Mesothelial cell of epicardium (in vitro differentiated cells): ENCODE measurements around the gene GOLGA6L10. TPM values are rescaled to one million over a fixed set of nuclear protein-coding genes. Genes with fewer than 3 reads are reported as not detected.
"Not testable (repeated sequence)": the region's sequence is repeated elsewhere in the genome, so short reads cannot be mapped to it uniquely, and the experiment has no call there.

Experiments
- DNase-seq, 2 experiments: peaks; one replicate each; pipeline ENCODE4 v3.0.0; 2021; ENCODE audit warnings: low spot score in 2 of 2; ENCODE audit not compliant: unreplicated experiment in 2 of 2
- H3K27ac Mint-ChIP-seq: 2 replicates; pipeline ENCODE4 v1.8.0; 2021; ENCODE audit warnings: mixed read lengths
- H3K27me3 Mint-ChIP-seq: 2 replicates; pipeline ENCODE4 v1.8.0; 2021; ENCODE audit warnings: low read depth, mixed read lengths
- H3K36me3 Mint-ChIP-seq: 2 replicates; pipeline ENCODE4 v1.8.0; 2021; ENCODE audit warnings: mixed read lengths
- H3K4me1 Mint-ChIP-seq: 2 replicates; pipeline ENCODE4 v1.8.0; 2021; ENCODE audit warnings: mixed read lengths
- H3K4me3 Mint-ChIP-seq: 2 replicates; pipeline ENCODE4 v1.8.0; 2021; ENCODE audit warnings: mild to moderate bottlenecking, moderate library complexity, mixed read lengths
- H3K9me3 Mint-ChIP-seq: 2 replicates; pipeline ENCODE4 v1.8.0; 2021; ENCODE audit warnings: mixed read lengths
- total RNA-seq: library from RNA; stranded (reverse); gene quantifications from 3 replicates; pipeline ENCODE4 v1.2.1, GENCODE V29; 2021
- TF ChIP-seq, protein P1 (sequence below): fragments of 200-600 bp; sonication (generic); IDR thresholded peaks from one replicate; pipeline ENCODE4 v1.5.0; 2021; ENCODE audit warnings: antibody characterized with exemption; ENCODE audit not compliant: unreplicated experiment

GOLGA6L10 gene
- total RNA-seq, 1 donor from 2014 or later: 11.6 TPM

DNA sequence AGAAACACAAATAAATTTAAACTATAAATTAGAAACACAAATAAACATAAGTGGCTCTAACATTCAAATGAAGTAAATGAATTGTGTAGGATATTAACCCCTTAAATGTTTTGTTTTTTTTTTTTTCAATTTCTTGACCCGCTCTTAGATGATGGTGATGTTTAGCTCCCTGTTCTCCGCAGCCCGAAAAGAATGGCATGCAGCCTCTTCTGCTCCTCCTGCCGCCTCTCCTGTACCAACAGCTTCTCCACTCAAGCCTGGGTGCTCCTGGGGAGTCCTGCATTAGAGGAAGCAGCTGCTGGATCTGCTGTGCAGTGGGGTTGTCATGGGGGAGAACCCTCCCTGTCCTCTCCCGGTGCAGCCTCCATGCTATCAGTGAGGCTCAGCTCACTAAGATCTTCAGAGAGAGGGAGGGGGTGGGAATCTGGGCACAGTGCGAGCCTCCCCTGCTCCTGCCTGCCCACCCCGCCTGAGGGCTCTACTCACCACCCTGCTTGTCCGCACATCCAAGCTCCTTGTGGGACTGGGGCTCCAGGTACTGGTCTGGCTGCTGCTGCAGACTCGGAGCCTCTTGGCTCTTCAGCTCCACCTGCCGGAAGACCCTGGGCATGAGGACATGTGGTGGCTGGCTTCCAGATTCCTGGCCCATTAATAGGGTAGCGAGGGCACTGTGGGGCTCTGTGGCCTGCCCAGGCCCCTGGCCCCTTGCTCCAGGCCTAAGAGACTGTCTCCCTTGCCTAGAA lies 6.5 kb downstream of the GOLGA6L10 start:
- H3K9me3 Mint-ChIP-seq, H3K4me3 Mint-ChIP-seq, H3K27me3 Mint-ChIP-seq, H3K27ac Mint-ChIP-seq, H3K4me1 Mint-ChIP-seq, H3K36me3 Mint-ChIP-seq: not testable (repeated sequence)
- DNase-seq: peak in 1 of 2 experiments; percentile 59
- TF ChIP-seq, protein P1, sequence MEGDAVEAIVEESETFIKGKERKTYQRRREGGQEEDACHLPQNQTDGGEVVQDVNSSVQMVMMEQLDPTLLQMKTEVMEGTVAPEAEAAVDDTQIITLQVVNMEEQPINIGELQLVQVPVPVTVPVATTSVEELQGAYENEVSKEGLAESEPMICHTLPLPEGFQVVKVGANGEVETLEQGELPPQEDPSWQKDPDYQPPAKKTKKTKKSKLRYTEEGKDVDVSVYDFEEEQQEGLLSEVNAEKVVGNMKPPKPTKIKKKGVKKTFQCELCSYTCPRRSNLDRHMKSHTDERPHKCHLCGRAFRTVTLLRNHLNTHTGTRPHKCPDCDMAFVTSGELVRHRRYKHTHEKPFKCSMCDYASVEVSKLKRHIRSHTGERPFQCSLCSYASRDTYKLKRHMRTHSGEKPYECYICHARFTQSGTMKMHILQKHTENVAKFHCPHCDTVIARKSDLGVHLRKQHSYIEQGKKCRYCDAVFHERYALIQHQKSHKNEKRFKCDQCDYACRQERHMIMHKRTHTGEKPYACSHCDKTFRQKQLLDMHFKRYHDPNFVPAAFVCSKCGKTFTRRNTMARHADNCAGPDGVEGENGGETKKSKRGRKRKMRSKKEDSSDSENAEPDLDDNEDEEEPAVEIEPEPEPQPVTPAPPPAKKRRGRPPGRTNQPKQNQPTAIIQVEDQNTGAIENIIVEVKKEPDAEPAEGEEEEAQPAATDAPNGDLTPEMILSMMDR: peak; percentile 39

DNA sequence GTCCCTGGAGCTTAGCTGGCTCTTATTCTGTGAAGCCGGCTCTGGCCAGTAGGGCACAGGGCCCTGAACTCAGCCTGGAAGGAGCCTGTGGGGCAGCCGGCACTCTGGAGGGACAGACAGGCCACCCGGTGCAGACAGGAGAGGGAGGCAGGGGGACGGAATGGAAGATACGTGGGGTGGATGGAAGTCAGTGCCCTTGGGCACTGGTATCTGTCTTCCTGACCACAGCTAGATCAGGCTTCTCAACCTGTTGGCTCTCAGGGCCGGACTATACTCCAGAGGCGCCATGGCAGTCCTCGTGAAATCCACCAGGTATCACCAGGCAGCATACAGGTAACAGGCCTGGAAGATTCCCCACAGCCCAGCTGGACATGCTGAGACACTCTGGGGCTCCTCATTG lies 10.7 kb downstream of the GOLGA6L10 start:
- not testable (repeated sequence) for DNase-seq, H3K9me3 Mint-ChIP-seq, H3K4me1 Mint-ChIP-seq

DNA sequence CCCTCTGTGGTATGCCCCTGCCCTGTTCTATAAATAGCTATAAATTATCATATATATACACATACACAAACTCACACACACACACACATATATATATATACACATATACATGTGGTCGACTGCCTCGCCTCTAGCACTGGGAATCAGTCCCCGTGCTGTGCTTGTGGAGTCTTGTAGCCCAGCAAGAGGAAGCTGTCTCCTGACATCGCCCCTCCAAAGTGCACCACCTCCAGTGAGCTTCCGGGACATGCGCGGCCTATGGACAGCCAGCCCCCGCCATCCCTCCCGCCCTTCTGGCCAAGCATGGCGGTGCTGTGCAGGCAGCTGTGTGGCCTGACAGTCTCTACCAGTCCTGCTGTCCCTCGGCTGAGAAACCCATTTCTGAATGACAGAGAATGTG lies 11.2 kb downstream of the GOLGA6L10 start:
- H3K9me3 Mint-ChIP-seq, H3K4me3 Mint-ChIP-seq, H3K27ac Mint-ChIP-seq, H3K4me1 Mint-ChIP-seq, H3K36me3 Mint-ChIP-seq, H3K27me3 Mint-ChIP-seq: not testable (repeated sequence)
- DNase-seq: peak in 1 of 2 experiments; percentile 10

More for the DNA sequence above, 10.7 kb downstream of the GOLGA6L10 start:
- H3K27ac Mint-ChIP-seq, H3K27me3 Mint-ChIP-seq, H3K4me3 Mint-ChIP-seq, H3K36me3 Mint-ChIP-seq: not testable (repeated sequence)

DNA sequence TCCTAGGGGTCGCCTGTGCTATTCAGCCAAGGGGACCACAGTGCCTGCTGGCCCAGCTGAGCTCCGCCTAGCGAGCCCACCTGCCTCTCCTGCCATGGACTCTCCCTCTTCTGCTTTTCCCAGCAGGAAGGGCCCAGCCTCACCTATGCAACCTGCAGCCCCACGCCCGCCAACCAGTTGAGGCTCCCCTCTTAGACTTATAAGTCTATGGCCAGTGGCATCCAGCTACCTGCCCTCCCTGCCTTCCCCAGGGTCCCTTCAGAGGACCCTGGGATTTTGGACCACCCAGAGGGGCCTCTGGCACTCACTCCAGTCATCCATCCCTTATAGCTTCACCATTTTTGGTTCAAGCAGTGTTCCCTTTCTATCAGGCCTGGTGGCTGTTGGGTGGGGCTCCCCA lies 12.2 kb downstream of the GOLGA6L10 start:
- H3K27me3 Mint-ChIP-seq, H3K9me3 Mint-ChIP-seq, H3K27ac Mint-ChIP-seq, H3K4me1 Mint-ChIP-seq, H3K4me3 Mint-ChIP-seq, H3K36me3 Mint-ChIP-seq: not testable (repeated sequence)
- DNase-seq: peak in 1 of 2 experiments; percentile 29

DNA sequence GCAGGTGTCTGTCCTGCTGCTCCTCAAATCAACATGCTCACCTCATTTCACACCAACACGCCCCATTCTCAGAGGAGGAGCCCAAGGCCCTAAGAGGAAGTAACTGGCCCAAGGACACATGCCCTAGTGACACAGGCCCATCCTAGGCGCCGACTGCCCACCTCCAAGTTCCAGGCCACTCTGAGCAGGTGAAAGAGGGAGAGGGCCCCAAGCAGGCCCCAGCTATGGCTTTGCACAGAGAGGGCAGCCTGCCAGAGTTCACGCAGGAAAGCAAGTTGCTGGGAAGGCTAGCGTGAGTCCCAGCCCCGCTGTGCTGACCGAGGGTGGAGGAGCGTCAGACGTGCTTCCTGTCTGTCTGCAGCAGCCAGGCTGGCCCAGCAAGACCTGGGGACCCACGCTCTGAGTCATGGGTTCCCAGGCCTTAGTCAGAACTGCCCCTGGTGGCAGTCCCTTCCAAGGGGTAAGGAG lies 13.1 kb downstream of the GOLGA6L10 start:
- H3K4me1 Mint-ChIP-seq, H3K27ac Mint-ChIP-seq, H3K27me3 Mint-ChIP-seq, H3K36me3 Mint-ChIP-seq, H3K9me3 Mint-ChIP-seq, H3K4me3 Mint-ChIP-seq: not testable (repeated sequence)
- peak in 1 of 2 experiments; percentile 27 for DNase-seq

DNA sequence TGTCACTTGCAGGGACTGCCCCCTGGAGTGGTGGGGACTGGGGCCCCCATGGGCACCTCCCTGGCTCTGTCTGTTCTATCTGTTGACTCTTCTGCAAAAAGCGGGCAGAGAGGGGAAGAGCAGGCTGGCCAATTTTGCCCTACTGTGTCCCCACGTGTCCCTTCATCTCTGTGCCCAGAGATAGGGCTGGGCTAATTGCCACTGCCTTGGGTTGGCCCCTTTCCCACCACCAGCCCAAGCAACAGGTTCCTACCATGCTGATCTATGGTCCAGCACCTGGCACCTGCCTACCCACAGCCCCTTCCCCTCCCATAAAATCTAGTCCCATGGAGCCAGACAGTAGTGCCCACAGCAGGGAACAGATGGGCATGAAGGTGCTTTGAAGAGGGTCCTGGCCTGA lies 14.3 kb downstream of the GOLGA6L10 start:
- peak in 1 of 2 experiments; percentile 11 for DNase-seq
- not testable (repeated sequence) for H3K9me3 Mint-ChIP-seq, H3K27ac Mint-ChIP-seq, H3K36me3 Mint-ChIP-seq, H3K4me3 Mint-ChIP-seq, H3K4me1 Mint-ChIP-seq, H3K27me3 Mint-ChIP-seq

DNA sequence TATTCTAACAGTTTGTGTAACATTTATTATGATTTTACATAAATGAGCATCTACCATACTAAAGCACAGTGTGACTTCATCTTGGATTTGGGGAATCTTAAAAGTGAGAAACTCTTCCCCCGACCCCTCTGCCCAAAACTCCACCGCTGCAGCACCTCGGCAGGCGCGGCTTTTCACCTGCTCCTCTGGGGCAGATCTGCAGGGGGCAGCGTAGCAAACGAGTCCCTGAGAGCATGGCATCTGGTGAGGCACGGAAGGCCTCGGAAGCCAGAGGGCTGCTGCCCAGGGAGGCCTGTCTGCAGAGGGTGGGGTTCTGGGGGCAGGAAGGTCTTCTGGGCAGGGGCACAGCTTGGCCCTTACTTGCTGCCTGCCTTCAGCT lies 14.7 kb downstream of the GOLGA6L10 start:
- not testable (repeated sequence) for H3K9me3 Mint-ChIP-seq, H3K36me3 Mint-ChIP-seq, H3K27ac Mint-ChIP-seq, H3K27me3 Mint-ChIP-seq, H3K4me3 Mint-ChIP-seq, H3K4me1 Mint-ChIP-seq
- peak in 1 of 2 experiments; percentile 11 for DNase-seq

DNA sequence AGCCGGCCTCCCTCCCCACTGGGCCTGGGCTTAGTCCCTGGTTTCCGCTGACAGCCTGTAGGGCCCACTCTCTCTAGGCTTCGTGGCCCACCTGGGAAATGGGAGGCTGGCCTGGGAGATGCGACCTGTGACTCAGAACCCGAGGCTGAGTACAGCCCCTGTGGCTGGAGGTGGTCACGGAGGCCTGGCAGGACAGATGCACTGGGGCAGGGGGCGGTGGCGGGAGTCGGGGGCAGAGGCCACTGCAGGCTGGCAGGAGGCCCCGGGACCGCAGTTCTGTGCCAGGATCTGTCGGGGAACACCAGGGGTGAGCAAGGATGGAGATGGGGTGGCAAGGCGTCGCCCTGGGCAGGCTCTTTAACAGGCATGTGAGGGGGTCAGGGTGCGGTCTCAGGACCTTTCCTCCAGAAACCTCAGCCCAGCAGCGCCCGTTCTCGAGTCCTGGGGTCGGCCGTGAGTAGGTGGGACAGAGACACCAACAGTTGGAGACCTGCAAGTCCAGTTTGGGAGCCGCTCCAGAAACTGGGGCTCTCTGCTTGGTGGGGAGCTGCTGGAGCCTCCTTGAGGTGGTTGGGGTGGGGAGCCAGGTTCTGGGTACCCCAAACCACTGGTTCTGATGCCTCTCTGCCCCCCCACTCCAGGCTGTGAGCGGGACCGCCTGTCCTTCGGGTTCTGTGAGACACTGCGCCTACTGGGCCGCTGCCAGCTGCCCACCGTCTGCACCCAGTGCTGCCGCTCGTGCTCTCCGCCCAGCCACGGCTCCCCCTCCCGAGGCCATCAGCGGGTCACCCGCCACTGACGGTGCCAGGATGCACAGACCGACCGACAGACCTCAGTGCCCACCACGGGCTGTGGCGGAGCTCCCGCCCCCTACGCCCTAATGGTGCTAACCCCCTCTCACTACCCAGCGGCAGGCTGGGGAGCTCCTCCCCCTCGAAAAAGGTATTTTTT lies 15.4 kb downstream of the GOLGA6L10 start:
- not testable (repeated sequence) for H3K4me1 Mint-ChIP-seq, H3K9me3 Mint-ChIP-seq, H3K4me3 Mint-ChIP-seq, H3K27ac Mint-ChIP-seq, H3K27me3 Mint-ChIP-seq, H3K36me3 Mint-ChIP-seq
- peak in 1 of 2 experiments; percentile 29 for DNase-seq

DNA sequence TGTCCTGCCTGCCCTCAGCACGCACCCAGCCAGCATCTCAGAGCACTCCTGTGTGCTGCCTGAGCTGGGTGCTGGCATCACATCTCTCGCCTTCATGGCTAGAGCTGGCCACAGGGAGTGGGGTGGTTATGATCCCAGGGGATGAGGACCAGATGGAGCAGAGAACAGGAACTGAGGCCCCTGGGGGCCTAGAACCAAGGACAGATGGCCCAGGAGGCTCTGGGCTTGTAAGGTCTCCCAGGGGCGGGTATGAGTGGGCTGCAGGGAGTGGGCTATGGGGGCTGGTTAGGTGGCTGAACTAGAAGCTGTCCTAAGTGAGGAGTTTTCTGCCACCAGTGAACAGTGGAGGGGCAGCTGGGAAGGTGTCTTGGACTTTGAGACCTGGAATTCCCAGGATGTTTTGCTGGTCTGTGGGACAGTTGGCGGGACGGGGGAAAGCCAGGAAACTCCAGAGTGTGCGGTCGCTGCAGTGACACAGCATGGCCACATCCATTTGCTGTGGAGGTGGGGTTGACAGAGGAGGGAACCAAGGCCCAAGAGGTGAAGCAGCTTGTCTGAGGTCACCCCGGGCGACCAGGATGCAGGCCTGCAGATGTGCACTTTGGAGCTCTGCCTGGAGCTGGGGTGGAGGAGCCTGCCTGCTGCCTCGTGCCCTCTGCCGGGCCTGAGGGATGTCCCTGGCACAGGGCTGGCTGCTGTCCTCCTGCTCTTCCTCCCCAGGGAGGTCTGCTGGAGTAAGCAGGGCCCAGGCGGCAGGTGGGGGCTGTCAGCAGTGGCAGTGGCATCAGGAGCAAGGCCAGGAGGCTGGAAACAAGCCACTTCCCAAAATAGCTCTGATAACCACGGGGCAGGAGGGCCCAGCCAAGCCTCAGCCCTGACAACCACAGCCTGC lies 16.3 kb downstream of the GOLGA6L10 start:
- not testable (repeated sequence) for H3K4me3 Mint-ChIP-seq, H3K27me3 Mint-ChIP-seq, H3K27ac Mint-ChIP-seq, H3K9me3 Mint-ChIP-seq, H3K4me1 Mint-ChIP-seq, H3K36me3 Mint-ChIP-seq
- DNase-seq: peak in 1 of 2 experiments; percentile 31

DNA sequence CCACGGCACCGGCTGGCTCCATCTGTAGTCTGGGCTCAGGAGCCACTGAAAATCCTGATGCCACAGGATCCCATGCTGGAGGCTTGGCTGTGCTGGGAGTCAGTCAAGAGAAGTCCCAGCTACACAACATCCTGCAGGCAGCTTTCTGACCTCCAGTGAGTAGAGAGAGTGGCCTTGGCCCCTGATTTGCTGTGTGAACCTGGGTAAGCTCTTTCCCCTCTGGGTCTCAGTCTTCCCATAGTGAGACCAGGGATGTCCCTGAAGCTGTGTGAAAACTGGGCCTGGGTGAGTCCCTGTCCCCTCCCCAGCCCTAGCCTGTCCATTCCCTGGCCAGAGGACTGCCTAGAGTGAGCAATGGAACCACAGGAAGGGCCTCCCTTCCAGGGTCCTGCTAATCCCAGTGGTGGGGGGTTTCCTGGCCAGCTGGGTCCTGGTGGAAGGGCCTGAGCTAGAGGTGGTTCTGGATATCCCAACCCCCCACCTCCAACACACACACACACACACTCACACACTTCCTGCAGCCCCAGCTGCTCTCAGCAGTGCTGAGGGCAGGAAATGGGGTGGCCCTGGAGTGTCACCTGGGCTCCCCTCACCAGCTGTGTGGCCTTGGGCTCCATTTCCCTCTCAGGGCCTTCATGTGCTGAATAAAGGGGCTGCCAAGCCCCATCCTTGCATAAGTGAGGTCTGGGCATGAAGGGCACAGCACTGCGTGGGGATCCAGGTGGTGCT lies 17.5 kb downstream of the GOLGA6L10 start:
- not testable (repeated sequence) for H3K36me3 Mint-ChIP-seq, H3K27me3 Mint-ChIP-seq, H3K9me3 Mint-ChIP-seq, H3K27ac Mint-ChIP-seq, H3K4me3 Mint-ChIP-seq, H3K4me1 Mint-ChIP-seq, DNase-seq

DNA sequence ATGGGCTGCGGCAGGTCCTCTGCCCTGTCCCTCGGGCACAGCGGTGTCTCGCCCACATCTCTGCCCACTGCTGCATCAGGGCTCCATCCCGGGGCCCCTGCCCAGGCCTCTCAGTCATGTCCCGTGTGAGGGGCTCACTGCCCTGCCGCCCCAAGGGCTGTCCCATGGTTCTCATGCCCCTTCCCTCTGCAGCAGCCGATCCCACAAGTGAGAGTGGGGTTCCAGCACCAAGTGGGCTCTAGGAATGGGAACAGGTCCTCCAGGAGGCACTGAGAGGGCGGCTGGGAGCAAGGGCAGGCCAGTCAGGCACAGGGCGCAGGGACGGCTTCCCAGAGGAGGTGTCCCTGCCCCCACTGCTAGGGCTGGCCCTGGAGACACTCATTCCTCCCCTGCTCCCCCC lies 18.4 kb downstream of the GOLGA6L10 start:
- not testable (repeated sequence) for H3K27me3 Mint-ChIP-seq, H3K4me3 Mint-ChIP-seq, DNase-seq, H3K27ac Mint-ChIP-seq, H3K36me3 Mint-ChIP-seq, H3K9me3 Mint-ChIP-seq, H3K4me1 Mint-ChIP-seq

DNA sequence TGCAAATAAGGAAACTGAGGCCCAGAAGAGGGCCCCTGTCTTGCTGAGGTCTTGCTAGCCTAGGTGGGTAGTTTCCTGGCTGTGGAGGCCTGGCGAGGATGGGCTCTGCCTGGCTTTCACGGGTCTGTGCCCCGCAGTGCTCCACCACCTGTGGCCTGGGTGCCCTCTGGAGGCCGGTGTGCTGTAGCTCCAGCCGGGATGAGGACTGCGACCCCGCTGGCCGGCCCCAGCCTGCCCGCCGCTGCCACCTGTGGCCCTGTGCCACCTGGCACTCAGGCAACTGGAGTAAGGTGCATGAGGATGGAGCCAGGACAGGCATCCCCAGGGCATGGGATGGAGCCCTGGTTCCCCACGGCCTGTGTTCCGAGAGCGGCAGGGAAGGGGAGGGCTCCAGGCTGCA lies 20.2 kb downstream of the GOLGA6L10 start:
- H3K36me3 Mint-ChIP-seq, DNase-seq, H3K9me3 Mint-ChIP-seq, H3K4me3 Mint-ChIP-seq, H3K4me1 Mint-ChIP-seq, H3K27ac Mint-ChIP-seq, H3K27me3 Mint-ChIP-seq: not testable (repeated sequence)
